HepG2 (cell line): Measurements from ENCODE around the gene SLC22A5. TPM values are rescaled to one million over a fixed set of nuclear protein-coding genes. Genes with fewer than 3 reads are reported as not detected.

Experiments used
- ATAC-seq: fragments of 200-7000 bp; cut with Tn5 transposase; 3 replicates; pipeline ENCODE4 v1.9.1; 2020; ENCODE audit warnings: mild to moderate bottlenecking, moderate library complexity
- BruUV-seq: library from RNA; stranded (reverse); fragments of 400-500 nt; replicated peaks from 2 replicates; lab custom pipeline; 2021; lab: Mats Ljungman, UMichigan
- CTCF ChIA-PET: fragments of 300-600 bp; formaldehyde crosslinking; extraction: SDS; loops from one replicate; lab custom pipeline; 2021; ENCODE audit warnings: low total read pairs, inconsistent platforms, low intra/inter-chr PET ratio; lab: Yijun Ruan, JAX
- POLR2A ChIA-PET: fragments of 350-600 bp; sonication (Branson Sonifier 250); formaldehyde crosslinking; loops from one replicate; lab custom pipeline; 2020; ENCODE audit warnings: antibody characterized with exemption, inconsistent platforms; lab: Yijun Ruan, JAX
- DNase-seq: peaks from one replicate; pipeline ENCODE4 v3.0.0-alpha.2; 2015; ENCODE audit warnings: low spot score
- FAIRE-seq: peaks from 3 replicates; lab custom pipeline; 2011; peaks lifted over from hg19 to GRCh38; lab: Jason Lieb, UNC
- H2AFZ ChIP-seq: one replicate; pipeline ENCODE4 v1.6.1; 2011; ENCODE audit warnings: low read length, inconsistent platforms
- H3K27ac ChIP-seq: fragments of 300-600 bp; 3 replicates; pipeline ENCODE4 v1.8.0; 2011; ENCODE audit warnings: mixed run types, mild to moderate bottlenecking, mixed read lengths, low read length, inconsistent platforms; ENCODE audit not compliant: insufficient read depth; ENCODE audit errors: extremely low read length
- H3K27me3 ChIP-seq, 2 experiments: fragments of 200-600 bp in 1 of 2; 2 replicates in 1 of 2; 3 replicates in 1 of 2; pipeline versions ENCODE4 v1.6.0 to v1.8.0; 2011; ENCODE audit warnings: low read length in 2 of 2, mild to moderate bottlenecking in 2 of 2, moderate library complexity in 2 of 2, inconsistent platforms in 1 of 2; ENCODE audit not compliant: insufficient read depth in 2 of 2, control insufficient read depth in 1 of 2
- H3K36me3 ChIP-seq, 2 experiments: fragments of 200-600 bp in 1 of 2; replicated peaks in 1 of 2; 2 replicates in 1 of 2; 3 replicates in 1 of 2; pipeline versions ENCODE4 v1.5.1 to v1.8.0; 2011; ENCODE audit warnings: low read length in 2 of 2, inconsistent platforms in 1 of 2; ENCODE audit not compliant: insufficient read depth in 2 of 2, control insufficient read depth in 1 of 2
- H3K4me1 ChIP-seq: 2 replicates; pipeline ENCODE4 v1.5.1; 2012; ENCODE audit warnings: low read length, inconsistent platforms; ENCODE audit not compliant: insufficient read depth
- H3K4me2 ChIP-seq: 2 replicates; pipeline ENCODE4 v1.6.0; 2011; ENCODE audit warnings: low read depth, low read length, inconsistent platforms
- H3K4me3 ChIP-seq, 3 experiments: fragments of 200-600 bp in 1 of 3; sonication (generic), shearing (Covaris generic) in 1 of 3; replicated peaks in 1 of 3; 2 replicates each; pipeline ENCODE4 v1.5.1; 2011 to 2016; ENCODE audit warnings: low read length in 3 of 3, inconsistent platforms in 2 of 3, low read depth in 2 of 3, mild to moderate bottlenecking in 2 of 3, control low read depth in 1 of 3, mixed read lengths in 1 of 3; ENCODE audit not compliant: insufficient read depth in 1 of 3
- H3K79me2 ChIP-seq: one replicate; pipeline ENCODE4 v1.6.1; 2011; ENCODE audit warnings: low read length, inconsistent platforms; ENCODE audit not compliant: insufficient read depth
- H3K9ac ChIP-seq: 2 replicates; pipeline ENCODE4 v1.6.0; 2011; ENCODE audit warnings: mild to moderate bottlenecking, low read depth, low read length, inconsistent platforms; ENCODE audit not compliant: insufficient read depth
- H3K9me3 ChIP-seq: 2 replicates; pipeline ENCODE4 v1.5.1; 2012; ENCODE audit warnings: mild to moderate bottlenecking, low read length
- H4K20me1 ChIP-seq: 2 replicates; pipeline ENCODE4 v1.6.0; 2011; ENCODE audit warnings: inconsistent platforms, mild to moderate bottlenecking, low read length, moderate library complexity; ENCODE audit not compliant: insufficient read depth
- HNRNPLL ChIP-seq: fragments of 200-400 bp; formaldehyde crosslinking; IDR thresholded peaks from 2 replicates; pipeline ENCODE4 v1.6.1; 2017; ENCODE audit warnings: mild to moderate bottlenecking, low read depth, low read length; ENCODE audit not compliant: poor library complexity, severe bottlenecking
- MYC ChIP-seq: sonication (generic); formaldehyde crosslinking; IDR thresholded peaks from 2 replicates; pipeline ENCODE4 v1.9.0; 2021; ENCODE audit warnings: missing genetic modification reagents, borderline replicate concordance
- NAIF1 ChIP-seq: sonication (generic); formaldehyde crosslinking; IDR thresholded peaks from 2 replicates; pipeline ENCODE4 v1.5.0; 2020; ENCODE audit warnings: mild to moderate bottlenecking, missing genetic modification reagents, borderline replicate concordance
- PHF8 ChIP-seq: sonication (generic); formaldehyde crosslinking; IDR thresholded peaks from 2 replicates; pipeline ENCODE4 v1.5.0; 2020; ENCODE audit warnings: missing genetic modification reagents
- PRDM15 ChIP-seq: sonication (generic); formaldehyde crosslinking; IDR thresholded peaks from 2 replicates; pipeline ENCODE4 v1.4.0; 2020; ENCODE audit warnings: missing genetic modification reagents
- ZHX1 ChIP-seq: sonication (generic); formaldehyde crosslinking; IDR thresholded peaks from 2 replicates; pipeline ENCODE4 v1.8.1; 2022; ENCODE audit warnings: low read depth, mild to moderate bottlenecking, missing genetic modification reagents
- ZNF256 ChIP-seq: sonication (generic); formaldehyde crosslinking; conservative IDR thresholded peaks from 2 replicates; pipeline ENCODE4 v1.4.0; 2020; ENCODE audit warnings: missing genetic modification reagents
- ZNF281 ChIP-seq: sonication (generic); formaldehyde crosslinking; IDR thresholded peaks from 2 replicates; pipeline ENCODE4 v1.4.0; 2020; ENCODE audit warnings: missing genetic modification reagents, borderline replicate concordance
- ZNF343 ChIP-seq: sonication (generic); formaldehyde crosslinking; IDR thresholded peaks from 2 replicates; pipeline ENCODE4 v1.4.0; 2020; ENCODE audit warnings: mild to moderate bottlenecking, missing genetic modification reagents
- ZNF639 ChIP-seq: conservative IDR thresholded peaks from 2 replicates; pipeline ENCODE4 v1.6.1; 2018; ENCODE audit warnings: missing genetic modification reagents
- ZNF660 ChIP-seq: sonication (generic); formaldehyde crosslinking; IDR thresholded peaks from 2 replicates; pipeline ENCODE4 v1.5.1; 2020; ENCODE audit warnings: mild to moderate bottlenecking, low read depth, missing genetic modification reagents, borderline replicate concordance
- ZNF839 ChIP-seq: sonication (generic); formaldehyde crosslinking; IDR thresholded peaks from 2 replicates; pipeline ENCODE4 v1.4.0; 2020; ENCODE audit warnings: missing genetic modification reagents, mild to moderate bottlenecking, borderline replicate concordance
- ZNF891 ChIP-seq: sonication (generic); formaldehyde crosslinking; IDR thresholded peaks from 2 replicates; pipeline ENCODE4 v1.5.0; 2020; ENCODE audit warnings: mild to moderate bottlenecking, missing genetic modification reagents
- ZSCAN25 ChIP-seq: sonication (generic); formaldehyde crosslinking; IDR thresholded peaks from 2 replicates; pipeline ENCODE4 v1.8.0; 2022; ENCODE audit warnings: mild to moderate bottlenecking, missing genetic modification reagents
- WGBS: methylation state at CpG from one replicate; pipeline ENCODE4 v1.1.6; 2017; ENCODE audit warnings: low lambda C conversion rate; 5-methylcytosine and 5-hydroxymethylcytosine counted together
- in situ Hi-C: cut with HindIII; loops from 2 replicates; pipeline ENCODE4 v1.10.0; 2017; ENCODE audit warnings: low pct_unique_long_range_greater_than_20kb; ENCODE audit not compliant: extremely low pct_ligation_motif_present
- intact Hi-C: fragments of 100-400 bp; cut with micrococcal nuclease; formaldehyde crosslinking; loops from one replicate; pipeline ENCODE4 v1.10.0; 2022; ENCODE audit not compliant: unreplicated experiment
- polyA plus RNA-seq, 8 experiments: library from polyadenylated mRNA; depleted of rRNA in 3 of 8; stranded (reverse) in 7 of 8; unstranded in 1 of 8; fragments of >200 nt; fragmentation: Illumina TruSeq in 4 of 8; extraction: Trizol in 4 of 8; gene quantifications; 2 replicates each; pipeline versions ENCODE4 v1.2.1 to v1.2.3, GENCODE V29; 2011 to 2016; ENCODE audit warnings: low read depth in 4 of 8, missing spikeins in 1 of 8, mixed read lengths in 1 of 8; ENCODE audit not compliant: insufficient read depth in 1 of 8
- total RNA-seq, 5 experiments: library from RNA; depleted of rRNA; stranded (reverse); fragments of >200 nt; fragmentation: Illumina TruSeq; extraction: Trizol; gene quantifications; 2 replicates each; pipeline ENCODE4 v1.2.3, GENCODE V29; 2016; ENCODE audit warnings: low read depth in 1 of 5

SLC22A5 gene
- total and polyA plus RNA-seq, 2 of the 13 experiments (the other 11 are each of a cell fraction or from before 2014, with no cell fraction given): 7.1 to 15.1 TPM

GRCh38 chr5:132396589-132397031, 27.1 kb downstream of the SLC22A5 start:
- H3K4me3 ChIP-seq: no peak overlapping the region
- H3K4me2 ChIP-seq: no peak overlapping the region
- ChIA-PET POLR2A (no interaction called here), CTCF (no interaction called here)
- DNase-seq (no peak), FAIRE-seq (no peak), ATAC-seq (no peak)
- H3K27me3 ChIP-seq: no peaks in the 10 kb centered on the region
- in situ Hi-C loops (loop anchor here (25.0 kb wide), 1 partner anchor 266 kb away; the partner anchor contains the start of genes IL13 and IL4), intact Hi-C loops (no loop called here)
- WGBS: 70% methylated on average over 1 of the region's 1 CpG
- no peaks in the 10 kb centered on the region for H3K9me3 ChIP-seq
- H3K4me1 ChIP-seq: peaks cover under 1% of the 10 kb centered on the region; the same call in 1 of the 2 replicates
- H3K27ac ChIP-seq: no peak overlapping the region
- H3K36me3 ChIP-seq: peaks cover 1 to 4% of the 10 kb centered on the region in 2 experiments; a peak in 4 of 5 replicates
- no peaks in the 10 kb centered on the region for H3K79me2 ChIP-seq
- no peaks in the 10 kb centered on the region for H4K20me1 ChIP-seq
- H3K9ac ChIP-seq: no peak overlapping the region
- no peak overlapping the region for H2AFZ ChIP-seq
- no TSS peak for BruUV-seq
- TF ChIP-seq ZNF660 (CRISPR knock-in tag) (no peak), NAIF1 (CRISPR knock-in tag) (no peak), ZSCAN25 (CRISPR knock-in tag) (no peak), ZNF281 (CRISPR knock-in tag) (no peak), ZNF639 (no peak), PRDM15 (CRISPR knock-in tag) (no peak), ZNF839 (CRISPR knock-in tag) (no peak), MYC (CRISPR knock-in tag) (no peak), ZNF891 (no peak), HNRNPLL (no peak), ZHX1 (CRISPR knock-in tag) (no peak), ZNF343 (CRISPR knock-in tag) (no peak), PHF8 (CRISPR knock-in tag) (no peak), ZNF256 (CRISPR knock-in tag) (no peak)
